GM19455 (cell line): ENCODE results near the gene ACAD8.

Experiments used
- ATAC-seq: cut with Tn5 transposase; IDR thresholded peaks from one replicate; pipeline ENCODE4 v1.9.1; 2021; ENCODE audit not compliant: unreplicated experiment

Gene ACAD8

DNA sequence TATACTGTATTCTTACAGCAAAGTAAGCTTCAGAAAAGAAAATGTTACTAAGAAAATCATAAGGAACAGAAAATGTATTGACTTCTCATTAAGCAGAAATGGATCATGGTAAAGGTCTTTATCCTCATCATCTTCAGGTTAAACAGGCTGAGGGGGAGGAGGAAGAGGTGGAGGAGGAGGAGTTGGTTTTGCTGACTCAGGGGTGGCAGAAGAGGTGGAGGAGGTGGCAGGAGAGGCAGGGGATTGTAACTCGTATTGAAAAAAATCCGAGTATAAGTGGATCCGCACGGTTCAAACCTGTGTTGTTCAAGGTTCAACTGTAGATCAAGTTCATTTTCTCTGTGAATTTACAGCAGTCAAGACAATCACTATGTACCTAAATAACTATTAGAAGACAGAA is 35.8 kb downstream of the ACAD8 start:
- no peak for ATAC-seq

- no peak for ATAC-seq
Observed at GRCh38 chr11:134289789-134290188, 36.4 kb downstream of the ACAD8 start.

- ATAC-seq = no peak
Observed at GRCh38 chr11:134290646-134291045, 37.3 kb downstream of the ACAD8 start.

GRCh38 chr11:134291196-134291595 is 37.8 kb downstream of the ACAD8 start:
- no peak for ATAC-seq

DNA sequence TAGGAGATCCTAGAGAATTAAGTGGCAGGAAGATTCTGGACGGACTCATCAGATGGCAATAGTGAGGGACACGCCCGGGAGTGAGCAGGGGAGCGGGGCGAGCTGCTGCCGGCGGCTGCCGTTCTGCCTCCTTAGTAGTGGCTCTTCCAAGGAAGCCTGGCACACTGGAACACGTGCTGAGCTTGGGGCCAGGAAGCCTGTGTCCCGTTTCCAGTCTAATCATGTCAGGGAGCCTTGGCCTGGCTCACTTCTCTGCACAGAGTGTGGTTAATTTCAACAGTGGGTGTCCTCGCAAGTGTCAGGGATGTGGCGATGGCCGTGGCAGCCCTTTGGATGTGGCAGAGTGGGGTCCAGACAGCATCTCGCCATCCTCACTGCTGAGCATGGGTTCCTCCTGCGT is 39.3 kb downstream of the ACAD8 start:
- ATAC-seq = no peak

DNA sequence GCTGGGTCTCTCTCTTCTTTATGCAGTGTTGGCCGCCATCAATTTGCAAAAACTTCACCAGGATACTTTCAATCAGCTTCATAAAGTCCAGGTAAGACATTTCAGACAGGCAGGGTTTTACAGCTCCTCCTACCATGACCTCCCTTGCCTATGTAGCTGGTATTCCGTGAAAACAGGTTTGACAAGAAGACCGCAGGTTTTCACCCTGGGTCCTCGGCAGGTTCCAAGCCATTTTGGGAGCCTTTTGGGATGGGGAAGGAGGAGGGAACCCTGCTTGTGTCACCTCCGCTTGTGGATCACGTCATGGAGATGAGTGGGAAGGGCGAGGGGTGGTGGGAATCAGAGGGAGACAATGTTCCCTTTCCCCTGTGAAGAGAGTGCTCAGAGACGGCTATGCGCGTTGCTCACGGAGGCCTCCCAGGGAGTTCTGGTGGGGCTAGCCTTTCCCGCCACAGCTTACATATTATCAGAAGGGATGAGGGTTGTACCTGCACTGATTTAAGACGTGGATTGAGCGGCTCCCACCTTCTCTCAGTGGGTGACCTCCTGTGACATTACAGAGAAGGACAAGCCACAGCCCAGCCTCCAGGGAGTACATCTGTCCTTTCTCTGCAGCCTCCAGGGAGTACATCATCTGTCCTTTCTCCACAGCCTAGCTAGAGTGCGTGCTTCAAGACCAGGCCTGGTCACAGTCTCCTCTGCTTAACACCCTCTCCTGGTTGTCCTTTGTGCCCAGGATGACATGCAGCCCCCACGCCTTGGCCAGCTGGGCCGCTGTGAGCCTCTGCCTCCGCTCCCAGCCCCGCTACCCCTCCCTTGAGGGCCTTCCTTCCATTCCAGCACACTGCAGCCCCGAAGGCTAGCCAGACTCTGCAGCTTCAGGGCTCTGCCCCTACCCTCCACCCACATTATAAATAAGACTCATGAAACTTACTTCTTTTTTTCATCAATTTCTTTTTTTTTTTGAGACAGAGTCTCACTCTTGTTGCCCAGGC is 40.0 kb downstream of the ACAD8 start:
- ATAC-seq = no peak

- ATAC-seq = no peak
Observed at GRCh38 chr11:134294664-134295063, 41.3 kb downstream of the ACAD8 start.

DNA sequence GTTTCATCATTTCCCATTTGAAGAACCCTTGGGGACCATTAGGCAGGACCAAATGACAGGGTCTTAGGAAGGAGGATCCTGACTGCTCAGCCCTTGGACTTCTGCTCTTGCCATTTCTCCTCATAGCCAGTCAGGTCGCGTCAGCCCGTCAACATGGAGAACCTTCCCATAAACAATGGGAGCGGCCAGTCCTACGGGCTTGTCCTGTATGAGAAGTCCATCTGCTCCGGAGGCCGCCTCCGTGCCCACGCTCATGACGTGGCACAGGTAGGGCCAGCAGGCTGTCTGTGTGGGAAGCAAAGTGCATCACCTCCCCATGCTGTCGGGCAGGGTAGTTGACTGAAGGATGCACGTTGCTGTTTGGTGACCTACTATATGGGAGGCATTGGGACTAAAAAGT is 58.9 kb downstream of the ACAD8 start:
- no peak for ATAC-seq

DNA sequence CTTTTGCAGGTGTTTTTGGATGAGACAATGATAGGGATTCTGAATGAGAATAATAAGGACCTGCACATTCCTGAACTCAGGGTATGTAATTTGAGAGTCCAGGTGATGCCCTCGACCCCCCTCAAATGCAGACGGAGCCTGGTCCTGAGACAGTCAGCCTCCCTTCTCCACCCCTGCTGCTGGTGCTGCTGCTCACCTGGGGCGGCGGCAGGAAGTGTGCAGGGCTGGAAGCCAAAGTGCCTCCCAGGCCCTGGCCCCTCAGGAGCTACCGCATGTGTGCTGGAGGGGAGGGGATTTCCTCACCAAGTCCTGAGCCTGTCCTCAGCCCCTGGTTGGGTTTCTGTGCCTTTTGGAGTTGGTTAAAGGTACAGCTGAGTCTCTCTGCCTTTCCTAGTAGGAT is 59.4 kb downstream of the ACAD8 start:
- ATAC-seq = no peak

GRCh38 chr11:134313379-134313778 is 60.0 kb downstream of the ACAD8 start:
- no peak for ATAC-seq

- no peak for ATAC-seq
Observed at GRCh38 chr11:134313821-134314607, 60.6 kb downstream of the ACAD8 start.
